Endothelial cell of umbilical vein (primary cell): ENCODE measurements around the gene CPSF7. TPM values are rescaled to one million over a fixed set of nuclear protein-coding genes. Genes with fewer than 3 reads are reported as not detected.

Source experiments
- BruUV-seq: library from RNA; stranded (reverse); fragments of 400-500 nt; replicated peaks from 2 replicates; lab custom pipeline; 2021; lab: Mats Ljungman, UMichigan
- CTCF ChIA-PET: fragments of 300-600, 350-600 bp; sonication (Branson Sonifier 250); formaldehyde crosslinking; loops from one replicate; lab custom pipeline; 2021; ENCODE audit warnings: antibody characterized with exemption, inconsistent platforms; lab: Charles Lee
- POLR2A ChIA-PET: fragments of 300-600, 350-600 bp; sonication (Branson Sonifier 250); formaldehyde crosslinking; loops from one replicate; lab custom pipeline; 2021; ENCODE audit warnings: antibody characterized with exemption, inconsistent platforms; lab: Charles Lee
- DNase-seq: peaks from one replicate; pipeline ENCODE4 v3.0.0-alpha.2; 2011; ENCODE audit warnings: low read depth, low spot score
- FAIRE-seq: peaks from 2 replicates; lab custom pipeline; 2011; peaks lifted over from hg19 to GRCh38; lab: Jason Lieb, UNC
- H2AFZ ChIP-seq: 2 replicates; pipeline ENCODE4 v1.6.0; 2012; ENCODE audit warnings: low read depth, low read length, control low read depth, inconsistent platforms
- H3K27ac ChIP-seq: 2 replicates; pipeline ENCODE4 v1.5.1; 2011; ENCODE audit warnings: low read depth, mild to moderate bottlenecking, control low read depth, low read length, moderate library complexity; ENCODE audit not compliant: insufficient read depth
- H3K27me3 ChIP-seq, 2 experiments: 2 replicates each; pipeline versions ENCODE4 v1.6.0 to v1.6.1; 2011; ENCODE audit warnings: low read length in 2 of 2, mixed read lengths in 1 of 2; ENCODE audit not compliant: control insufficient read depth in 2 of 2, insufficient read depth in 2 of 2
- H3K36me3 ChIP-seq, 2 experiments: 2 replicates in 1 of 2; 3 replicates in 1 of 2; pipeline ENCODE4 v1.5.1; 2011; ENCODE audit warnings: low read length in 2 of 2, mild to moderate bottlenecking in 1 of 2, moderate library complexity in 1 of 2; ENCODE audit not compliant: control insufficient read depth in 2 of 2, insufficient read depth in 2 of 2; ENCODE audit errors: extremely low read depth in 1 of 2
- H3K4me1 ChIP-seq: 3 replicates; pipeline ENCODE4 v1.5.1; 2011; ENCODE audit warnings: mild to moderate bottlenecking, low read length; ENCODE audit not compliant: control insufficient read depth, insufficient read depth; ENCODE audit errors: extremely low read depth
- H3K4me2 ChIP-seq: 2 replicates; pipeline ENCODE4 v1.6.1; 2011; ENCODE audit warnings: low read length, control low read depth, mixed read lengths; ENCODE audit not compliant: insufficient read depth
- H3K4me3 ChIP-seq, 3 experiments: fragments of 200-600 bp in 1 of 3; sonication (generic), shearing (Covaris generic) in 1 of 3; replicated peaks in 1 of 3; 2 replicates each; pipeline ENCODE4 v1.5.1; 2011 to 2016; ENCODE audit warnings: control low read depth in 3 of 3, low read length in 3 of 3, mild to moderate bottlenecking in 2 of 3, inconsistent platforms in 1 of 3, low read depth in 1 of 3, moderate library complexity in 1 of 3; ENCODE audit not compliant: insufficient read depth in 1 of 3
- H3K79me2 ChIP-seq: 2 replicates; pipeline ENCODE4 v1.6.0; 2012; ENCODE audit warnings: low read length, inconsistent platforms; ENCODE audit not compliant: control insufficient read depth, insufficient read depth
- H3K9ac ChIP-seq: replicated peaks from 2 replicates; pipeline ENCODE3; 2011; ENCODE audit warnings: low read length, control low read depth; ENCODE audit not compliant: insufficient read depth; ENCODE audit errors: extremely low read depth
- H3K9me1 ChIP-seq: replicated peaks from 3 replicates; pipeline ENCODE4 v1.6.0; 2011; ENCODE audit warnings: mild to moderate bottlenecking, low read length; ENCODE audit not compliant: control insufficient read depth, insufficient read depth; ENCODE audit errors: extremely low read depth
- H3K9me3 ChIP-seq: replicated peaks from 2 replicates; pipeline ENCODE4 v1.5.1; 2012; ENCODE audit warnings: low read length, inconsistent platforms; ENCODE audit not compliant: control insufficient read depth, insufficient read depth
- H4K20me1 ChIP-seq: replicated peaks from 2 replicates; pipeline ENCODE3; 2011; ENCODE audit warnings: mild to moderate bottlenecking, low read length; ENCODE audit not compliant: control insufficient read depth, insufficient read depth; ENCODE audit errors: extremely low read depth
- EZH2 ChIP-seq: IDR thresholded peaks from 2 replicates; pipeline ENCODE4 v1.6.1; 2012; ENCODE audit warnings: borderline replicate concordance, low read depth, mild to moderate bottlenecking, moderate library complexity, low read length, inconsistent platforms; ENCODE audit not compliant: severe bottlenecking
- FOS ChIP-seq: IDR thresholded peaks from 2 replicates; pipeline ENCODE4 v1.6.1; 2011; ENCODE audit warnings: mild to moderate bottlenecking, low read length, moderate library complexity, borderline replicate concordance; ENCODE audit not compliant: insufficient read depth
- GATA2 ChIP-seq: IDR thresholded peaks from 2 replicates; pipeline ENCODE4 v1.7.0; 2011; ENCODE audit warnings: low read depth, mild to moderate bottlenecking, moderate library complexity, mixed read lengths, low read length; ENCODE audit not compliant: insufficient read length, insufficient read depth
- JUN ChIP-seq: IDR thresholded peaks from 2 replicates; pipeline ENCODE4 v1.6.1; 2011; ENCODE audit warnings: borderline replicate concordance, low read depth; ENCODE audit not compliant: insufficient read length, insufficient read depth
- MYC ChIP-seq: IDR thresholded peaks from one replicate; pipeline ENCODE4 v1.6.1; 2011; ENCODE audit warnings: mild to moderate bottlenecking, low read depth, low read length
- POLR2A ChIP-seq: IDR thresholded peaks from 2 replicates; pipeline ENCODE4 v1.6.1; 2012; ENCODE audit warnings: low read depth, mild to moderate bottlenecking, control low read depth, low read length
- POLR2AphosphoS5 ChIP-seq: IDR thresholded peaks from 2 replicates; pipeline ENCODE4 v1.6.1; 2012; ENCODE audit warnings: low read depth, mild to moderate bottlenecking, control low read depth, low read length, moderate library complexity; ENCODE audit not compliant: insufficient read depth
- dilution Hi-C: fragments of 300-500 bp; cut with MboI; formaldehyde crosslinking; loops from one replicate; pipeline ENCODE4 v1.15.0; 2019; ENCODE audit warnings: low sequenced_read_pairs; ENCODE audit not compliant: extremely low pct_ligation_motif_present
- intact Hi-C: fragments of 100-400 bp; cut with micrococcal nuclease; formaldehyde crosslinking; loops from one replicate; pipeline ENCODE4 v1.10.0; 2022
- polyA plus RNA-seq, 4 experiments: library from polyadenylated mRNA; depleted of rRNA in 3 of 4; stranded (reverse) in 3 of 4; unstranded in 1 of 4; fragments of >200 nt; gene quantifications; 2 replicates each; pipeline versions ENCODE4 v1.2.1 to v1.2.3, GENCODE V29; 2011 to 2012; ENCODE audit warnings: missing spikeins in 1 of 4
- total RNA-seq: library from RNA; stranded (reverse); gene quantifications from 2 replicates; pipeline ENCODE4 v1.2.3, GENCODE V29; 2021
- TF ChIP-seq, protein P1 (sequence below), 2 donors: IDR thresholded peaks; 1 replicate in 1 of 2; 2 replicates in 1 of 2; pipeline ENCODE4 v1.5.1; 2011; ENCODE audit warnings: low read length in 2 of 2, mild to moderate bottlenecking in 2 of 2, moderate library complexity in 2 of 2, control low read depth in 1 of 2, inconsistent platforms in 1 of 2, low read depth in 1 of 2; ENCODE audit not compliant: insufficient read depth in 1 of 2; ENCODE audit errors: extremely low read depth in 1 of 2
- TF ChIP-seq, protein P2 (sequence below): IDR thresholded peaks from 2 replicates; pipeline ENCODE4 v1.6.1; 2011; ENCODE audit not compliant: insufficient read depth, insufficient read length

CPSF7 gene
- total and polyA plus RNA-seq, 2 donors (not counting 3 experiments of a cell fraction or from before 2014, with no cell fraction given) = 77.0 to 88.4 TPM

DNA sequence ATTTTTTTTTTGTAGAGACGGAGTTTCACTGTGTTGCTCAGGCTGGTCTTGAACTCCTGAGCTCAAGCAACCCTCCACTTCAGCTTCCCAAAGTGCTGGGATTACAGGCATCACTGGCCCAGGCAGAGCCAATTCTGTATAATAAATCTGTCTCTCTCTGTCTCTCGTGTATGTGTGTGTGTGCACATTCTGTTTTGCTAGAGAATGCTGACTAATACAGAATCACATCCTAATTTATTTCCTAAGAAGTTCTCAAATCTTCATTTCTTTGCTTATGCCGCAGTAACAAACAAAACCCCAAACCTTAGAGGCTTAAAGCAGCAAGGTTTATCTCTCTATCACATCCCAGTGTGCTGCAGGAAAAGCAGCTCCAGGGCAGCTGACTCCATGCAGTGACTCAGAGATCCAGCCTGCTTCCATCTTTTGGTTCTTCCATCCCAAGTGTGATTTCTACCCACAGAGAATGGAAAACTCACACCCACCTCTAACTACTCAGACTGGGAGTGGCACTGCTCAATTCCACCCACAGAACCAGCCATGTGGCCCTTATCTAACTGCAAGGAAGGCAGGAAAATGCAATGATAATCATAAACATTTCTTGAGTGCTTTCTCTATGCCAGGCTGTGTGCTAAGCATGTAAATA is 43.7 kb upstream of the CPSF7 start:
- H4K20me1 ChIP-seq = no peaks in the 10 kb centered on the region
- CTCF ChIA-PET = interaction anchor here (0.7 to 11.5 kb wide), 5 partner anchors 9 to 64 kb away, joined by 3 to 221 read pairs (median 13); no protein-coding TSS in a partner anchor
- H3K9me3 ChIP-seq = no peaks in the 10 kb centered on the region
- peaks cover 0 to 6% of the 10 kb centered on the region in 2 experiments for H3K36me3 ChIP-seq
- no peak for FAIRE-seq
- H3K9ac ChIP-seq = no peak overlapping the region
- no peak overlapping the region for H3K4me2 ChIP-seq
- no peaks in the 10 kb centered on the region for H3K79me2 ChIP-seq
- H3K27ac ChIP-seq = no peak overlapping the region
- BruUV-seq = no TSS peak
- intact Hi-C loops = no loop called here
- no peaks in the 10 kb centered on the region for H3K27me3 ChIP-seq
- no peaks in the 10 kb centered on the region for H3K4me1 ChIP-seq
- H3K4me3 ChIP-seq = no peak overlapping the region
- no peak for DNase-seq
- H3K9me1 ChIP-seq = no peaks in the 10 kb centered on the region
- TF ChIP-seq, protein P1, sequence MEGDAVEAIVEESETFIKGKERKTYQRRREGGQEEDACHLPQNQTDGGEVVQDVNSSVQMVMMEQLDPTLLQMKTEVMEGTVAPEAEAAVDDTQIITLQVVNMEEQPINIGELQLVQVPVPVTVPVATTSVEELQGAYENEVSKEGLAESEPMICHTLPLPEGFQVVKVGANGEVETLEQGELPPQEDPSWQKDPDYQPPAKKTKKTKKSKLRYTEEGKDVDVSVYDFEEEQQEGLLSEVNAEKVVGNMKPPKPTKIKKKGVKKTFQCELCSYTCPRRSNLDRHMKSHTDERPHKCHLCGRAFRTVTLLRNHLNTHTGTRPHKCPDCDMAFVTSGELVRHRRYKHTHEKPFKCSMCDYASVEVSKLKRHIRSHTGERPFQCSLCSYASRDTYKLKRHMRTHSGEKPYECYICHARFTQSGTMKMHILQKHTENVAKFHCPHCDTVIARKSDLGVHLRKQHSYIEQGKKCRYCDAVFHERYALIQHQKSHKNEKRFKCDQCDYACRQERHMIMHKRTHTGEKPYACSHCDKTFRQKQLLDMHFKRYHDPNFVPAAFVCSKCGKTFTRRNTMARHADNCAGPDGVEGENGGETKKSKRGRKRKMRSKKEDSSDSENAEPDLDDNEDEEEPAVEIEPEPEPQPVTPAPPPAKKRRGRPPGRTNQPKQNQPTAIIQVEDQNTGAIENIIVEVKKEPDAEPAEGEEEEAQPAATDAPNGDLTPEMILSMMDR (IDR thresholded peaks at IDR 0.05; ENCODE audit: extremely low read depth in 1 of 2, insufficient read depth in 1 of 2, low read depth in 1 of 2, low read length in 2 of 2) = no peak
- TF ChIP-seq POLR2AphosphoS5 (no peak), GATA2 (no peak), MYC (no peak), FOS (no peak), JUN (no peak), EZH2 (no peak), POLR2A (no peak)
- TF ChIP-seq, protein P2, sequence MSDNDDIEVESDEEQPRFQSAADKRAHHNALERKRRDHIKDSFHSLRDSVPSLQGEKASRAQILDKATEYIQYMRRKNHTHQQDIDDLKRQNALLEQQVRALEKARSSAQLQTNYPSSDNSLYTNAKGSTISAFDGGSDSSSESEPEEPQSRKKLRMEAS = no peak
- H2AFZ ChIP-seq = no peak overlapping the region
- POLR2A ChIA-PET = no interaction called here
- dilution Hi-C loops = no loop called here
